NOMO-1 (cell line): ENCODE measurements around the gene CRYBA2.

Experiments
- DNase-seq, 2 experiments: peaks; one replicate each; lab custom pipeline; 2025; ENCODE audit not compliant: unreplicated experiment in 2 of 2; lab: John Stamatoyannopoulos, UW

The CRYBA2 gene

DNA sequence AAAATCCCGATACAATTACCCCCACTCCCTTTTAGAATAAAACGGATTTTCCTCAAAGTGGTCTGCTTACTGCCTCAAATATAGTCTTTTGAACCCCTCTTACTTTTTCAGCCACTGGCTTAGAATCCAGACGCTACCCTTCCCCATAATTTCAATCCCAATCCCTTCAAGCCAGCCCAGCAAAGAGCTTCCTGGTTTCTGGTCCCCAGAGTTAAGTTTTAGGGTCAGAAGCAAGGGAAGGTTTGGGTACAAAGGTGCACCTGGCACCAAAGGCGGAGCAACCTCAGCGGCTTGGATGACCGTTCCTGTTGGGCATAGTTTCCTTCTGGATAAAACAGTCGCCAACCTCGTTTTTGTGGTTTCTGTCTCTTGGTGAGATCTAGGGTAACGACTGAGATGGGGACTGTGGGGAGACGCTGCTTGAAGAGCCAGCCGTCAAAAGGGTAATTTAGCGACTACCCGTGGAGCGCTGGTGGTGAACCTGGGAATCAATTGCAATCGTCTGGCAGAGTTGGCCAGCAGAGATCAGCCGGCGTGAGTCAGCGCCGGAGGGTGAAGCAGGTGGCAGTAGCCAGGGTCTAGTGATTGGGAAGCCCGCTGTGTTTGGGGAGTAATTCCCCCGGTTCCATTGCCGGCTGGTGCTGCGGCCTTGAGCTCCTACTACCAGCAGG lies 9.8 kb downstream of the CRYBA2 start:
- no peak for DNase-seq

DNA sequence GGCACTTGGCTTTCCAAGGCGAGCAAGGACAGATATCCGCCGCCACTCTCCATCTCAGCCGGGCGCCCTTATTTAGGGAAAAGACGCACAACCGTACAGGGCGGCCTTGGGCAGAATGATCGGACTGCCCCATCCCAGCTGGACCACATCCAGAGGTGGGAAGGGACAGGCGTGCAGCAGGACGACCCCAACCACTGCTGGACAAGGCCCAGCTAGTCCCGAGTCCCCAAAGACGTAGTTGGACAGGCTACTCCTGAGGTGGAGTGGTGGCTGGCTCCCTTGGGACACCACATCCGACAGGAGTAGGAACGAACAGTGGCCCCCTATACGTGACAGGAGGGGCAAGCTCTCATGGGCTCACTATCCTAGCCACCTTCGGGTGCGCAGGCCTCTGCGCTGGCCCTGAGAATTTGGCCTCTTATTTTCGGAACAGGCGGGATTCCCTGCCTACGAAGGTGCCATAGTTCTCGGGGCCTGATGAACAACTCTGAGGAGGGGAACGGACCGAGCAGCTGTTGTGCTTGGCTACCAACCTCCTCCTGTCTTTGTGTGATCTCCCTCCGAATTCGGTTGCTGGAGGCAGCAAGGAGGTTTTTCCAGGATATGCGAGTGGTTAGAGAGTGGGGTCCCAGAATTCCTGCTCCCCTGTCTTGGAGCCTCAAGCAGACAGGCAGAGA lies 10.5 kb downstream of the CRYBA2 start:
- no peak for DNase-seq

DNA sequence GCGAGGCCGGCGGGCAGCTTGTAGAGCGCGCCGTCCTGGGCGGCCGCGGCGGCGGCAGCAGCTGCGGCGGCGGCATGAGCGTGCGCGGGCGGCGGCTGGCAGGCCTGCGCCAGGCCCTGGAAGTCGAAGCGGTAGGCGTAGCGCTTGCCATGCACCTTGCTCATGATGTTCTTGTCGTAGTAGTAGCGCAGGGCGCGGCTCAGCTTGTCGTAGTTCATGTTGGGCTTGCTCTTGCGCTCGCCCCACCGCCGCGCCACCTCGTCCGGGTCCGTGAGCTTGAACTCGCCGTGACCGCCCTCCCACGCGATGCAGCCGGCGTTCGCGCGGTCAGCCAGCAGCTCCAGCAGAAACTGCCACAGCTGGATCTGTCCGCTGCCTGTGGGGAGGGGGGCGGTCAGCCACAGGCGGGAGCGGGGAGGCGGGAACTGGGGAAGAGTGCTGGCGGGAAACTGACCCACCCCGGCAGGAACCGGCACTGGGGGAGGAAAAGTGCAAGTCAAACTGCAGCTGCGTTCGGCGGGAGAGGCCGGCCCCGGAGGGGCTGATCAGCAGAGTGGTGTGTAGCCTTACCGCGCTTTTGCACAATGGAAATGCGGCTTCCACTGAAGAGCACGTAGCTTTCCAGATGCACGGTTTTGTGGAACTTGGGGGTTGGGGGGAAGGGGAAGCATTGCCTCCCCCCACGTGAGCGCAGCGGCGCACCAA lies 11.2 kb downstream of the CRYBA2 start:
- DNase-seq: no peak

DNA sequence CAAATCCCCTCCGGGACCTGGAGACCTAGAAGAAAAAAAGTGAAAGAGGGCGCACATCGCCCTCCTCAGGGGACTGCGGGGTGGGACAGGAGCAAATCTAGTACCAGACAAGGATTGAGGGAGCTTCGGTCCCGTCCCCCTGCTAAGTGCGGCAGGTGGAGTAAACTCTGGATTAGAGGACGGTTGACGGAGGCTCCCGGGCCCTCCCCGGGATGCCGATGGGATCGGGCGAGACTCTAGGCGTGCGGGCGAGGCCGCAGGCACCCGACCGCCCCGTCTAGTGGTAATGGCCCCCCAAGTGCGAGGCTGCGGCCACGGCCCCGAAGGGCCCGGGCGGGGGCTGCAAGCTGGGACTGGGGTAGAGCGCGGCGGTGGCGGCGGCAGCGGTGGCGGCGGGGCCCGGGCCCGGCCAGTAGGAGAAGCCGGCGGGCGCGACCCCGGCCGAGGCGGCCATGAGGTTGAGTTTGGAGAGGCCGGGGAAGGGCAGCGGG lies 11.8 kb downstream of the CRYBA2 start:
- no peak for DNase-seq

DNA sequence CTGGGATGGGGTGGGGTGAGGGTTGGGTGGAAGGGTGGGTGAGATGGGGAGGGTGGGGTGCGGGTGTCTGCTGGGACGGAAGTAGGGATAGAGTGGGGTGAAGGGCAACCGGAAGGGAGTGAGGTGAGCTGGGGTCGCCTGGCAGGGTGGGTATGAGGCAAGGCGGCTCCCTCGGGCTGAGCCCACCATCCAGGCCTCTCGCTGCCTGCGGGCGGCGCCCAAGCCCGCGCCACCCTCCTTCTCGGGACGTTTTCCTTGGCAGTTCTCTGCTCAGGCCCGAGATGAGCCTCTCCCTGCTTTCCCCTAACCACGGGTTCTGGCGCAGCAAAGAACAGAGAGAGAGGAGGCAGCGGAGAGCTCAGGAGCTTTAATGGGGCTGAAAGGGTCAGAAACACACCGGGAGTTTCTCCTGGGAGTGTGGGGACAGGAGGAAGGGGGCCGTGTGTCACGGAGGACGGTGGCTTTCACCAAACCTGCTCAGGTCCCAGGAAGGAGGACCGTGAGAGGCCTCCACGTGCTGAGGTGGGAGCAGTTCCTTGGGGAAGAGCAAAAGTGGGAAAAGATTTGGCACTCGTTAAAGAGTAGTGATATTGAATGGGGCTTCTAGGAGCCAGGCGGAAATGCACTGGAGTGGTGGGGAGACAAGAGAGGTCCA lies 12.4 kb downstream of the CRYBA2 start:
- no peak for DNase-seq

DNA sequence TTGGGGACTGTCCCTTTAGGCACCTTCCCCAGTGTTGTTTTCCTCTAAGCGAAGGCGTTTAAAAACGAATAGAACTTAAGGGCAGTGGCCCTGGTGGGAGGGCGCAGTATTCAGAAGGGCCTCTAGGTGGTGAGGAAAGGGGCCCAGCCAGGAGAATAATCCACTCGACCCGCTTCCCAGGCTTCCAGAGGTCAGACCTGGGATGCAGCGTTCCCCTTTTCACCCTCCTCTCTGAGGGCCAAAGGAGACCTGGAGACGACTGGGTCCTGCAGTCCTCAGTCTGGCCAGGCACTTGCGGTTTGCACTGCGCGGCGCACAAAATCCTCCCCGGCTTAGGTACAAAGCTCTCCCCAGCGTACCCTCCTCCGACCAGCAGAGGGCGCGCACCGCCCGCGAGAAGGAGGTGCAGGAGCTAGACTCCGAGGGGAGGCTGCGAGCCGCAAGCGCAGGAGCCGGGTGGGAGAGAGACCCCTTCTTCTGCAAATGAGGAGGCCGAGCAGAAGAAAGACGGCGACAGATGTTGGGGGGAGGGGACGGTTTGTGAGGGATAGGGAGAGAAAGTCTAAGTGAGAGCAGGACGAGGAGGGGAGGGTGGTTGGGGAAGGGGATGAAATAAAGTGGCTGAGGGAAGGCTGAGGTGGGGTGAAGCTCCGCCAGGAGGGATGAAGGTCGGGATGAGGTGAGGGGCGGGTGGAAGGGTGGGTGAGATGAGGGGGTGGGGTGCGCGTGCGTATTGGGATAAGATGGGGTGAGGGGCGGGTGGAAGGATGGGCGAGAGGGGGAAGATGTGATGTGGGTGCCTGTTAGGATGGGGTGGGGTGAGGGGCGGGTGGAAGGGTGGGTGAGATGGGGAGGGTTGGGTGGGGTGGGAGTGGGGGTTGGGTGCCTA lies 13.1 kb downstream of the CRYBA2 start:
- DNase-seq: peak; percentile 69 to 87

DNA sequence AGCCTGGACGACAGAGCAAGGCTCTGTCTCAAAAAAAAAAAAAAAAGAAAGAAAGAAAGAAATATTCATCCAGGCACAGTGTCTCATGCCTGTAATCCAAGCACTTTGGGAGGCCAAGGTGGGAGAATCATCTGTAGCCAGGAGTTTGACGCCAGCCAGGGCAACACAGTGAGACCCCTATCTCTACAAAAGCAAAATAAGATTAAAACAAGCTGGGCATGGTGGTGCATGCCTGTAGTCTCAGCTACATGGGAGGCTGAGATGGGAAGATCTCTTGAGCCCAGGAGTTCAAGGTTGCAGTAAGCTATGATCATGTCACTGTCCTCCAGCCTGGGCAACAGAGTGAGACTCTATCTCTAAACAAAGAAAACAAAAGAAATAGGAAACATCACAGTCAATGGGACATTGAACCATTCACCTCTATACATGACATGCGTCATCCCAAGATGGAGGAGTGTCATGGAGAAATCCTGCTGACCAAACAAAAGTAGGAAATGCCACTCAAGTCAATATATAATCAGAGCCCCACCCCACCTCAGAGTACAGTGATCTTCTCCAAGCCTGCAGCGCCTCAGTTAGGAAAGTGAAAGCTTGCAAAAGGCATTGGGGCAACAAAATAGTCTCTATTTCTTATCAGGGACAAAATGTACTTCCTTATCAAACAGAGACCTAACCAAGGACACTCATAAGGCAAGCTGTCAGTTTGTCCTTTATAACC lies 18.0 kb downstream of the CRYBA2 start:
- DNase-seq: no peak

DNA sequence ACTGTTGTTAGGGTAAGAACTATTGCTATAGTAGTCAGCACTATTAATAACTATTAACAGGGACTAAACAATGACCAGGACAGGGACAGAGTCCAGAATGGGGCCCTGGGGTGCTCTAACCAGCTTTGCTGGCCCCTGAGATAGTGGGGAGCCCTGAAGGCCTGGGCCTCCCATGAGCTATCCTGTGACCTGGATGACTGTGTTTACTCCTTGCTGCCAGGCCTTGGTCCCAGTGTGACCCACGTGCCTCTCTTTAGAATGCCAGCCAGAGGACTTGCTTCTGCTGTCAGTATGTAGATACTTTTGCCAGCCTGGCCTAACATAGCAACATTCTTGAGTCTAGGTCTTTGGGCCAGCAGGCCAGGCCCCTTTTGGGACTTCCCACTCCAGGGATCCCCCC lies 22.3 kb downstream of the CRYBA2 start:
- no peak for DNase-seq

DNA sequence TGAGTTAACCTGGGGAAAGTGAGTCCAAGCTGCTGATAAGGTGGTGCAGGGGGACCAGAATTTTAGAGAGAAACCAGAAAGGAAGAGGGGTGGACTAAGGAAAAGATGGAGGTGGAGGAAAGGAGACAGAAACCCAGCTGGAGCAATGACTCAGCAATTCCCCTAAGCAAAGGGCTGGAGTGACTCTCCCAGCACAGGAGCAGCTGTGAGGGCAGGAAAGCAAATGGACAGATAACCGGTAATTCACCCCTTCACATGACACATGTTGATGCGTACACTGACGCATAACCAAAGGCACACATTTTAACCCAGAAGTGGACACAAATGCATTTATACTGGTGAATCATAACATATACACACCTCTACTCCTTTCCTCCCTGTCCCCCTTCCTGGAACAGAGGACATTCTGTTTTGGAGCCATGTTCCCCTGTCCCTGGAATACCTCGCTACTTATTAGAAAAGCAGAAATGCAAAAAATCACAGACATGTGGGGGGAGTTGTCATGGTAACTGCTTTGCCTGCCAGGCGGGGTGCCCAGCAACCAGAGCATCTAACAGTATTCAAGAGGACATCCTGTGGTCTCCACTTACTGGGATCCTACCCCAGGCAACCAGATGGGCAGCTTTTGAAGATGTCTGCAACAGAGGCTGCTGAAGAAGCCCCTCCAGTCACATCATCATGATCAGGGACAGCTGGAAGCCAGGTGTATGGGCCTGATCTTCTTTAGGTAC lies 29.0 kb downstream of the CRYBA2 start:
- no peak for DNase-seq

DNA sequence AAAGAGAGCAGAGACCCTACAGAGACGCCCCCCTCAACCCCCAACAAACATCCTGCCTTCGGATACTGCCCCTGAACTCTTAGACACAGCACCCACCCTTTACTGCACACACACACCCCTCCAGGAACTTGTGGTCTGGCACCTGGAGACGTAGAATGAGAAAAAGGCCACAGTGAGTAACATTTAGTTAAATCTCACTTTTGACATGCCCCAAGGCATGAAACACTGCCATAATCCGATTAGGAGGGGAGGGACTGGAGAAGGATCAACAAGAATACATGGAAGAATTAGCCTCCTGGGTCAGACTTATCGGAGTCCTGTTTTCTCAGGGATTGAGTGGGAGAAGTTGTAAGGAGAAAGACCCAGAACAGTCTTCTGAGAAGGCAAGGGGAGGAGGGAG lies 29.6 kb downstream of the CRYBA2 start:
- no peak for DNase-seq

DNA sequence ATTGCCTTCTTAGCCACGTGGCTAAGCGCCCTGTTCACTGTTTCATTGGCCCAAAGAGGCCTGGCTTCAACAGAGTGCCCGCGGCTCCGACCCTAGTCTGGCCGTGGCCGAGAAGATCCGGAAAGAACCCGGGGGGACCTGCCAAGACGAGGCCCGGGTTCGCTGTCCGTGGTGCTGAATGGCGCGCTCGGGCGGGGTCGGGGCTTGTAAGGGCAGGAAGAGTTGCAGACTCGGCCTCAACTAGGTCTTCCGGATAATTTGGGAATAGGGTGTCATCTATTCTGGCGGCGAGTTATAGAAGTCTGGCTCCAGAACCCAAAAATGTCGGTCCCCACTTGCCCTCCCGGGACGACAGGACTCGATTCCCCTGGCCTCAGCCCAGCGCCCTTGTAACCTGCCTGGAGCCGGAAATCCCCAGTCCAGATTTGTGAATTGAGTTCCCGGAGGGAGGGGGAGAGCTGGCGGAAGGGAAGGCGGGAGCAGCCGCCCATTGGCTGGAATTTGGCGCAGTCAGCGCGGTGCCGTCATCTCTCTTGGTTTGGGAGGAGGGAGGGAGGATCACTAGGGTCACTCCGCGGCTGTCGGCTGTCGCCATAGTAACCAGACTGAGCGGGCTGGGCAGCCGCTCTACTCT lies 30.2 kb downstream of the CRYBA2 start:
- peak in 1 of 2 experiments; percentile 18 for DNase-seq

DNA sequence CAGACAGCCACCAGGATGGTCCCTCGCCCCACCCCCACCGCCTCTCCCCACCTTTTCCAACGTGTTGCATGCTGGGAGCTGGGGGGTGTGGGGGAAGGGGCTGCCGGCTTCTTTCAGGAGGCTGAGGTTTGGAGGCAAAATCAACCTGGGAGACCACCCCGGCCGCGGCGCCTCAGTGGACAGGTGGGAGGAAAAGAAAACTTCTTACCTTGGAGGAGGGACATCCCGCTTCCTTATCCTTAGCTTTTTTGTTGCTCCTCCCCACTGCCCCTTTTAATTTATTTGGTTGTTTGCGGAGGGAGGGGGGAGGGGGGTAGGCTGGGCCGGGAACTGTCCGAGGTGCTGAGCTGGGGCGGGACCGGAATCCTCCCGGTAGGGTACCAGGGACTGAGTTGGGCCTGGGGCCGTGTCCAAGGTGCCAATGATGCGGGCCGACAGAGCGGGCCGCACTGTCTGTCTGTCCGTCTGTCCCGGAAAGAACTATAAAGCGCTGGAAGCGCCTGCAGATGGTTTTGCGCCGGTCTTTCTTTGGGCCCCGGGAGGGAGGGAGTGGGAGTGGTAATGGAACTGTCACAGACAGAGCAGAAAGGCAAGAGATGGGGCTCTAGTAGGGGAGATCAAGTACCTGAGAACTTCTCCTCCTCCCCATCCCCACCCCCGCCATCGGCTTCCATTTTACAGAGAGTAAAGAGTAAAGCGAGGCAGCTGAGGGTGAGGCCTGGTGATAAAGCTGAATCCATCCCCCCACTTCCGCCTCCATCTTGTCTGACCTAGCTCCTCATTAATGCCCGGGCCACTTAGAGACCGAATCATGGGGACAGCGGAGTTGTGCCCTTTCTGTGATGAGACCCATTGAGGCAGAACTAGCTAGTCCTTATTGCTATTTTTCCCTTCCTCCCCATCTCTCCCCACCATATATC lies 31.3 kb downstream of the CRYBA2 start:
- no peak for DNase-seq

DNA sequence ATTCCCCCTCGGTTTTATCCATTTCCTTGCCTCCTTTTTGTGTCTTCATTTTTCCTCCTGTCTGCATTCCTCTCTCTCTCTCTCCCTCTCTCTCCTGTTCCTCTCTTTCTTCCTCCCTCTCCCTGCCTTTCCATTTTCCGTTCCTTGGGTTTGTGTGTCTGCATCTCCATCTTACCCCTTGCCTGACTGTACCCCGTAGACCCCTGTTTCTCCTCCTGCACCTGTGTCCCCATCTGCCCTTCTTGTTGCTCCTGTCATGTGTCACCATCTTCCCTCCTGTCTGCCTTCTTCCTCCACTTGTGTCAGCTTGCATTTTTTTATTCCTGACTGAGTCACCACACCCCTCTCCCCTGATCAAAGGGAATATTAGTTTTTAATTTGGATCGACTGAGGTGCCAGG lies 32.0 kb downstream of the CRYBA2 start:
- no peak for DNase-seq

DNA sequence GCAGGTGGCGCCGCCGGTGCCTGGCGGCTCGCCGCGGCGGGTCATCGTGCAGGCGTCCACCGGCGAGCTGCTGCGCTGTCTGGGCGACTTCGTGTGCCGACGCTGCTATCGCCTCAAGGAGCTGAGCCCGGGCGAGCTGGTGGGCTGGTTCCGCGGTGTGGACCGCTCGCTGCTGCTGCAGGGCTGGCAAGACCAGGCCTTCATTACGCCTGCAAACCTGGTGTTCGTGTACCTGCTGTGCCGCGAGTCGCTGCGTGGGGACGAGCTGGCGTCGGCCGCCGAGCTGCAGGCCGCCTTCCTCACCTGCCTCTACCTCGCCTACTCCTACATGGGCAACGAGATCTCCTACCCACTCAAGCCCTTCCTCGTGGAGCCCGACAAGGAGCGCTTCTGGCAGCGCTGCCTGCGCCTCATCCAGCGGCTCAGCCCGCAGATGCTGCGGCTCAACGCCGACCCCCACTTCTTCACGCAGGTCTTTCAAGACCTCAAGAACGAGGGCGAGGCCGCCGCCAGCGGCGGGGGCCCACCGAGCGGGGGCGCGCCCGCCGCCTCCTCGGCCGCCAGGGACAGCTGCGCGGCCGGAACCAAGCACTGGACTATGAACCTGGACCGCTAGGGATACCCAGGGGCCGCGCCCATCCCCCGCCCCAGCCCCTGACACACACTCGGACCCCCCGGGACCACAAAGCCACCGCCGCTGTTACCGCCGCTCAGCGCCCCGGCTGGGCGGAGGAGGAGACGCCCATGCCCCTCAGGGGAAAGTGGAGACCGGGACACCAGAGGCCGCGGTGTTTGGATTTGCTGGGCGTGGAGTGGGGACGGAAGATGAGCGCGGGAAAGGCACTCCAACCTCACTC lies 32.7 kb downstream of the CRYBA2 start:
- no peak for DNase-seq

DNA sequence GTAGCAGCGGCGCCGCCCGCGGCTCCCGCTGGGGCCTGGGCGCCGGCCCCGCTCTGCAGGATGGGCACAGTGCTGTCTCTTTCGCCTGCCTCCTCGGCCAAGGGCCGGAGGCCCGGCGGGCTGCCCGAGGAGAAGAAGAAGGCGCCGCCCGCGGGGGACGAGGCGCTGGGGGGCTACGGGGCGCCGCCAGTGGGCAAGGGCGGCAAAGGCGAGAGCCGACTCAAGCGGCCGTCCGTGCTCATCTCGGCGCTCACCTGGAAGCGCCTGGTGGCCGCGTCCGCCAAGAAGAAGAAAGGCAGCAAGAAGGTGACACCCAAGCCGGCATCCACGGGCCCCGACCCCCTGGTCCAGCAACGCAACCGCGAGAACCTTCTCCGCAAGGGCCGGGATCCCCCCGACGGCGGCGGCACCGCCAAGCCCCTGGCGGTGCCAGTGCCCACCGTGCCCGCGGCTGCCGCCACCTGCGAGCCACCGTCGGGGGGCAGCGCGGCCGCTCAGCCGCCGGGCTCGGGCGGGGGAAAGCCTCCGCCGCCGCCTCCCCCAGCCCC lies 33.4 kb downstream of the CRYBA2 start:
- no peak for DNase-seq

DNA sequence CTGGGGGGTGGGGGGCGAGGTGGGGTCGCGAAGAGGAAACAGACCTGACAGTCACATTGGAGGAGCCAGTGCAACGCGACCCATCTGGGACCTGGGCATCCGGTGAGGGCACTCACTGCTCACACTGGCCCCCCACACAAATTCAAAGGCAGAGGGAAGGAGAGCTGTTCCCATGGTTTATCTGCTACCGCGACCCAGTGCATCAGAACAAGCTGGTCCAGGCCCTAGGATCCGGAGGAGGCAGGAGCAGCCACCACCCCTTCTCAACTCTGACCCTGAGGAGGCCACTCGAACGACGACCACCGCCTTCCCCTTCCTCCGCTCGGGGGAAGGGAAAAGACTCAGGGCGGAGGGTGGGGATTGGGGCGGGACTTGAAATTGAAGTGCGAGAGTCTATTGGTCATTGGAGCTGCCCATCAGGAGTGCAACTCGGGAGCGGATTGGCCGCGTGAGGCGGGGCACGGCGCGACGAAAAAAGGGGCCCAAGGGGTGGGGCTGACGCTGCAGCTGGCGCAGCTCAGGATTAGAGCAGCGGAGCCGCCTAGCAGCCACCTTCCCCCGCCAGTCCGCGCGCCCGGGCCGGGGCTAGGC lies 34.0 kb downstream of the CRYBA2 start, which contains the start of gene CDK5R2:
CDK5R2 (plus strand) TSS at position 526 of the 591 bp plus-strand sequence. CDS start 155 bp downstream, outside the sequence.
- peak; percentile 74 to 85 for DNase-seq
